Measurements from ENCODE around the gene SYTL2.
"Not testable (repeated sequence)": the region's sequence is repeated elsewhere in the genome, so short reads cannot be mapped to it uniquely, and the experiment has no call there.

Gene SYTL2

GRCh38 chr11:85791409-85791990 is 19.4 kb downstream of the SYTL2 start:
- no peak overlapping the region for H3K4me3 ChIP-seq (ENCODE audit: low read depth in 1 of 2, low read length in 2 of 2)
- no peaks in the 10 kb centered on the region for H3K4me1 ChIP-seq (ENCODE audit: insufficient read depth, low read length)
- H3K9me3 ChIP-seq (ENCODE audit: low read length): no peaks in the 10 kb centered on the region
- H3K36me3 ChIP-seq (ENCODE audit: insufficient read depth, low read length): no peaks in the 10 kb centered on the region
- no peak overlapping the region for H3K27ac ChIP-seq (ENCODE audit: low read depth, low read length)
- no peaks in the 10 kb centered on the region for H3K27me3 ChIP-seq (ENCODE audit: control insufficient read depth in 1 of 2, insufficient read depth in 2 of 2, low read length in 2 of 2)
- no peak overlapping the region for H3K9ac ChIP-seq (ENCODE audit: low read length)

DNA sequence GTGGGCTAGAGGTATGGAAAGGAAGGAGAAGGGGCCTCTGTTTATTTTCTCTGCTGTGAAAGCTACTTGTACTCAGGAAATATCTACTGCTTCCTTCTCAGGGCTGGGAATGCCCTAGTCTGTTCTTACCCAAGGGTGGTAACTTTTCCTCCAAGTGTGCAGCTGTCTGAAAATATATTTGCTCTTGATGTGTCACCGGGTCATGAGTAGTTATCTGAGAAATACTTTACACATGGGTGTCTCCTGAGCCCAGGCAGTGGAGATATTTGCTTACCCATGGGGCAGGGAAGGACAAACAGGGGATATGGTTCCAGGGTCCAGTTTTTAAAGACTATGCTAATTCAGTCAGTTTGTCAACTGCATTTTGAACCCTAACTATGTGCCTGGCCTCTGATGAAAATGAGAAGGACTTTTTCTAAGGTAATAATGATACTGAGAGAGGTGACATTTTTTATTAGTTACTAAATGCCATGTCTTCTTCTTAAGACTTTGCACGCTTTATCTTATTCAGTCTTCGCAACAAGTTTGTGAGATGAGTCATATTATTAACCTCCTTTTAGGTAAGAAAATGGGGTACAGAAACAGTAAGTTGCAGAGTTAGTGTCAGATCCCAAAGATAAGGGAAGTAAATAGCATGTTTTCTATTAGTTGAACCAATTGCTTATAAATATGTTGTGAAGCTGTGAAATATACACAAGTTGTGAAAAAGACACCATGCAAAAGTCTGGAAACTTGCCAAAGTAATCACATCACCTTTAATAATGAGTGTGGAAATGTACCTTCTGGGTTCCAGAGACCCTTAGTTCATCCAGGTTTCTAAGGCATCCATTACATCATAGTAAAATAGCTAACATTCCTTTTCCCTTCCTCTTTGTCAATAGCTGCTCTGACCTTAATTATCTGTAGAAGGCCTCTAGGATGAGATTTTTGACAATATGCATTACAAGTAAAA is 22.9 kb downstream of the SYTL2 start:
- Histone ChIP-seq H3K4me3 (ENCODE audit: low read depth in 1 of 2, low read length in 2 of 2) (no peak overlapping the region), H3K9ac (ENCODE audit: low read length) (no peak overlapping the region), H3K9me3 (ENCODE audit: low read length) (no peaks in the 10 kb centered on the region), H3K36me3 (ENCODE audit: insufficient read depth, low read length) (no peaks in the 10 kb centered on the region), H3K27me3 (ENCODE audit: control insufficient read depth in 1 of 2, insufficient read depth in 2 of 2, low read length in 2 of 2) (no peaks in the 10 kb centered on the region), H3K4me1 (ENCODE audit: insufficient read depth, low read length) (no peaks in the 10 kb centered on the region), H3K27ac (ENCODE audit: low read depth, low read length) (no peak overlapping the region)

- Histone ChIP-seq H3K9me3 (ENCODE audit: low read length) (peaks cover 5% of the 10 kb centered on the region), H3K27me3 (ENCODE audit: control insufficient read depth in 1 of 2, insufficient read depth in 2 of 2, low read length in 2 of 2) (no peaks in the 10 kb centered on the region), H3K4me3 (ENCODE audit: low read depth in 1 of 2, low read length in 2 of 2) (no peak overlapping the region), H3K27ac (ENCODE audit: low read depth, low read length) (no peak overlapping the region), H3K9ac (ENCODE audit: low read length) (no peak overlapping the region), H3K36me3 (ENCODE audit: insufficient read depth, low read length) (no peaks in the 10 kb centered on the region), H3K4me1 (ENCODE audit: insufficient read depth, low read length) (no peaks in the 10 kb centered on the region)
Measured at GRCh38 chr11:85787168-85787567, 23.8 kb downstream of the SYTL2 start.

GRCh38 chr11:85784480-85785265 is 26.3 kb downstream of the SYTL2 start:
- Histone ChIP-seq H3K4me1 (ENCODE audit: insufficient read depth, low read length) (no peaks in the 10 kb centered on the region), H3K27ac (ENCODE audit: low read depth, low read length) (no peak overlapping the region), H3K9me3 (ENCODE audit: low read length) (peaks cover 5% of the 10 kb centered on the region), H3K9ac (ENCODE audit: low read length) (no peak overlapping the region), H3K27me3 (ENCODE audit: control insufficient read depth in 1 of 2, insufficient read depth in 2 of 2, low read length in 2 of 2) (no peaks in the 10 kb centered on the region), H3K36me3 (ENCODE audit: insufficient read depth, low read length) (no peaks in the 10 kb centered on the region), H3K4me3 (ENCODE audit: low read depth in 1 of 2, low read length in 2 of 2) (no peak overlapping the region)

GRCh38 chr11:85783758-85784157 is 27.2 kb downstream of the SYTL2 start:
- Histone ChIP-seq H3K9ac (ENCODE audit: low read length) (no peak overlapping the region), H3K27ac (ENCODE audit: low read depth, low read length) (no peak overlapping the region), H3K4me3 (ENCODE audit: low read depth in 1 of 2, low read length in 2 of 2) (no peak overlapping the region), H3K27me3 (ENCODE audit: control insufficient read depth in 1 of 2, insufficient read depth in 2 of 2, low read length in 2 of 2) (no peaks in the 10 kb centered on the region), H3K4me1 (ENCODE audit: insufficient read depth, low read length) (no peaks in the 10 kb centered on the region), H3K9me3 (ENCODE audit: low read length) (peaks cover 5% of the 10 kb centered on the region), H3K36me3 (ENCODE audit: insufficient read depth, low read length) (no peaks in the 10 kb centered on the region)

GRCh38 chr11:85780780-85781517 is 30.0 kb downstream of the SYTL2 start:
- H3K27me3 ChIP-seq (ENCODE audit: control insufficient read depth in 1 of 2, insufficient read depth in 2 of 2, low read length in 2 of 2); H3K36me3 ChIP-seq (ENCODE audit: insufficient read depth, low read length); H3K9me3 ChIP-seq (ENCODE audit: low read length); H3K9ac ChIP-seq (ENCODE audit: low read length); H3K4me1 ChIP-seq (ENCODE audit: insufficient read depth, low read length); H3K27ac ChIP-seq (ENCODE audit: low read depth, low read length); H3K4me3 ChIP-seq (ENCODE audit: low read depth in 1 of 2, low read length in 2 of 2): not testable (repeated sequence)

DNA sequence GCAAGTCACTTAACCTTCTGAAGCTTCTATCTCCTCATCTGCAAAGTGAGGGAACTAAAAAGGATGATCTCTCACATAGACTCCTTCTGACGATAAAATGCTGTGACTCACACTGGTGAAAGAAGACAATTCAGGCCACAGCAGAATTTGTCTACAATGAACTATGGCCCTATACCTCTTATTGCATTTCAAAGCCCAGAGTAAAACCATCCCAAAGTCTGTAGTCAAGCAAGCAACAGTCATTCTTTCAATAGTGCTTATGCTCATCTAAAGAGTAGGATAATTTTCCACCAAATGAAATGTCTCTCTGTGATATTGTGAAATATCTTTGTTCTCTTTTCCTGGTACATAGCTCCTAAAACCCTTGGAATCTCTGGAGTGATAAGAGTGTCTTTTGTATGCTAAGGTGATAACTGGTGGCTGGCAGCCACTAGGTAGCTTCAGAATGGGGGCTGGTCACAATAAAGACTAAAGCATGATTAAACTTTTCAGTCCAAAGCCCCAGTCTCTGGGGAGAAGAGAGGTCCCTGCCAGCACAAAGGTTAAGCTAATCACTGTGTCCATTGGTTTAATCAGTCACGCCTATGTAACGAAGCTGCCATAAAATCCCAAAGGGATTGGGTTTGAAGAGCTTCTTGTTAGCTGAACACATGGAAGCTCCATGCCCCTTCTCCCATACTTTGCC is 30.8 kb downstream of the SYTL2 start:
- Histone ChIP-seq H3K9ac (ENCODE audit: low read length) (no peak overlapping the region), H3K4me1 (ENCODE audit: insufficient read depth, low read length) (no peaks in the 10 kb centered on the region), H3K27ac (ENCODE audit: low read depth, low read length) (no peak overlapping the region), H3K9me3 (ENCODE audit: low read length) (peaks cover 5% of the 10 kb centered on the region), H3K36me3 (ENCODE audit: insufficient read depth, low read length) (no peaks in the 10 kb centered on the region), H3K4me3 (ENCODE audit: low read depth in 1 of 2, low read length in 2 of 2) (no peak overlapping the region), H3K27me3 (ENCODE audit: control insufficient read depth in 1 of 2, insufficient read depth in 2 of 2, low read length in 2 of 2) (no peaks in the 10 kb centered on the region)

DNA sequence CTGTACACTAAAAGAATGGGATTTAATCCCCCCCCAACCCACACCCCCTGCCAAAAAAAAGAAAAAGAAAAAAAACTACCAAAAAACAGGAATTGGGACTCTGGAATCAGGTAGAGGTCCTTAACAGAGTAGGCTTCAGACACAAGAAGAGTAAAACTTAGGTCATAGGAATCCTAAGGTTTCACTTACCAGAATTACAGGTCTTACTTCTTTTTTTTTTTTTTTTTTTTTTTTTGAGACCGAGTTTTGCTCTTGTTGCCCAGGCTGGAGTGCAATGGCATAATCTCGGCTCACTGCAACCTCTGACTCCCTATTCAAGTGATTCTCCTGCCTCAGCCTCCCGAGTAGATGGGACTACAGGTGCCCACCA is 33.4 kb downstream of the SYTL2 start:
- not testable (repeated sequence) for H3K4me1 ChIP-seq (ENCODE audit: insufficient read depth, low read length); H3K27ac ChIP-seq (ENCODE audit: low read depth, low read length)

GRCh38 chr11:85776951-85777602 is 33.9 kb downstream of the SYTL2 start:
- Histone ChIP-seq H3K9ac (ENCODE audit: low read length) (no peak overlapping the region), H3K27ac (ENCODE audit: low read depth, low read length) (no peak overlapping the region), H3K4me3 (ENCODE audit: low read depth in 1 of 2, low read length in 2 of 2) (no peak overlapping the region), H3K4me1 (ENCODE audit: insufficient read depth, low read length) (no peaks in the 10 kb centered on the region), H3K27me3 (ENCODE audit: control insufficient read depth in 1 of 2, insufficient read depth in 2 of 2, low read length in 2 of 2) (no peaks in the 10 kb centered on the region), H3K36me3 (ENCODE audit: insufficient read depth, low read length) (no peaks in the 10 kb centered on the region), H3K9me3 (ENCODE audit: low read length) (no peaks in the 10 kb centered on the region)

More for the DNA sequence above, 33.4 kb downstream of the SYTL2 start:
- not testable (repeated sequence) for H3K4me3 ChIP-seq (ENCODE audit: low read depth in 1 of 2, low read length in 2 of 2); H3K9me3 ChIP-seq (ENCODE audit: low read length); H3K36me3 ChIP-seq (ENCODE audit: insufficient read depth, low read length); H3K9ac ChIP-seq (ENCODE audit: low read length); H3K27me3 ChIP-seq (ENCODE audit: control insufficient read depth in 1 of 2, insufficient read depth in 2 of 2, low read length in 2 of 2)

DNA sequence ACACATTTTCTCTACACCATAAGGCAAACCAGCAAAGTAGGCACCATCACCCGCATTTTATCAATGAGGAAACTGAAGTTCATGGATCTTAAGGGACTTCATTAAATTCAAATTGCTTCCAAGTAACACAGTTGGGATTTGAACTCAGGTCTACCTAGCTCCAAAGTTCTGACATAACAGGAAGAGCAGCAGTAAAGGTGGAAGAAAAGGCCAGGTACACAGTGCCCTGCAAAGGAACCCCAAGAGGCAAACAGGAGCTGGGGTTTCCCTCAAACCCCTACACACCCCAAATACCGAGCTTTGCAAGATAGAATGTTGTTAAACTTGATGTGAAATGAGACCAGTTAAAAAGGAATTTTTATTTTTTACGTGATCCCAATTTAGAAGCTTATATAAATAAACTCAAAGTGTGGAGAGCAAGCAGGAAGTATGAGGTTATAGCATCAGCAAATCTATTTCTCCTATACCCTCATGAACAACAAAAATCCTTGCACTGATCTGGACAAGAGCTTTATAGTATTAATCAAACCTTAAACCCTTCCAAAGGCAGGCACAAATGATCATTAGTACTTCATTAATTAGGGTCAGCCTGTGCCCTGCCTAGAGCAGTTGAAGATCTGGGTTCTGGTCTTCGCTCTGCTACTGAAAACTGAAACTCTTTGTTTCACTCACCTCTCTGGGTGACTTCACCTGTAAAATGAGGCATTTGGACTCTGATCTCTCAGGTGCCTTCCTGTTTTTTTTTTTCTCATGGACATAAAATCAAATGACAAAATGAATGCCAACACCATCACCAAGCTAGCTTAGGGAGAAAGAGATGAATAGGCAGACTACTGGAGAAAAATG is 36.5 kb downstream of the SYTL2 start:
- H3K27ac ChIP-seq (ENCODE audit: low read depth, low read length): no peak overlapping the region
- H3K9me3 ChIP-seq (ENCODE audit: low read length): no peaks in the 10 kb centered on the region
- no peak overlapping the region for H3K9ac ChIP-seq (ENCODE audit: low read length)
- no peak overlapping the region for H3K4me3 ChIP-seq (ENCODE audit: low read depth in 1 of 2, low read length in 2 of 2)
- no peaks in the 10 kb centered on the region for H3K27me3 ChIP-seq (ENCODE audit: control insufficient read depth in 1 of 2, insufficient read depth in 2 of 2, low read length in 2 of 2)
- no peaks in the 10 kb centered on the region for H3K4me1 ChIP-seq (ENCODE audit: insufficient read depth, low read length)
- no peaks in the 10 kb centered on the region for H3K36me3 ChIP-seq (ENCODE audit: insufficient read depth, low read length)
